GM12878 (cell line): ENCODE measurements around the gene PGGT1B. TPM values are rescaled to one million over a fixed set of nuclear protein-coding genes. Genes with fewer than 3 reads are reported as not detected.

Experiments
- ATAC-seq: fragments of 200-7000 bp; cut with Tn5 transposase; 3 replicates; pipeline ENCODE4 v1.9.1; 2020; ENCODE audit warnings: mild to moderate bottlenecking, moderate library complexity
- BruUV-seq: library from RNA; stranded (reverse); fragments of 400-500 nt; replicated peaks from 2 replicates; lab custom pipeline; 2021; lab: Mats Ljungman, UMichigan
- CTCF ChIA-PET: fragments of 300-600 bp; sonication (Branson Sonifier 250); formaldehyde crosslinking; extraction: SDS; loops from one replicate; lab custom pipeline; 2021; ENCODE audit warnings: inconsistent platforms; lab: Yijun Ruan, JAX
- POLR2A ChIA-PET: fragments of 350-600 bp; formaldehyde crosslinking; extraction: SDS; loops from one replicate; lab custom pipeline; 2021; ENCODE audit warnings: inconsistent platforms; lab: Charles Lee
- RAD21 ChIA-PET: fragments of 300-600 bp; sonication (Branson Sonifier 250); formaldehyde crosslinking; loops from one replicate; lab custom pipeline; 2023; ENCODE audit warnings: antibody characterized with exemption; ENCODE audit not compliant: unreplicated experiment; lab: Charles Lee
- SMC1A ChIA-PET: fragments of 300-600 bp; sonication (Branson Sonifier 250); formaldehyde crosslinking; loops from one replicate; lab custom pipeline; 2023; ENCODE audit not compliant: unreplicated experiment, uncharacterized antibody; lab: Charles Lee
- DNase-seq: peaks from one replicate; pipeline ENCODE4 v3.0.0-alpha.2; 2011; ENCODE audit warnings: low read depth, low spot score
- FAIRE-seq: peaks from 3 replicates; lab custom pipeline; 2011; peaks lifted over from hg19 to GRCh38; lab: Jason Lieb, UNC
- H2AFZ ChIP-seq: 2 replicates; pipeline ENCODE4 v1.6.0; 2011; ENCODE audit warnings: low read depth, low read length, control low read depth; ENCODE audit not compliant: control insufficient read depth
- H3K27ac ChIP-seq: 2 replicates; pipeline ENCODE4 v1.5.1; 2011; ENCODE audit warnings: control low read depth; ENCODE audit not compliant: control insufficient read depth, insufficient read depth
- H3K27me3 ChIP-seq, 2 experiments: replicated peaks in 1 of 2; 2 replicates each; pipeline versions ENCODE4 v1.6.0 to v1.6.1; 2011; ENCODE audit warnings: low read length in 1 of 2; ENCODE audit not compliant: control insufficient read depth in 2 of 2, insufficient read depth in 2 of 2
- H3K36me3 ChIP-seq, 2 experiments: 2 replicates each; pipeline ENCODE4 v1.5.1; 2011; ENCODE audit warnings: low read length in 1 of 2; ENCODE audit not compliant: control insufficient read depth in 2 of 2, insufficient read depth in 2 of 2
- H3K4me1 ChIP-seq: 2 replicates; pipeline ENCODE4 v1.6.1; 2011; ENCODE audit warnings: mild to moderate bottlenecking, low read length, moderate library complexity, mixed read lengths; ENCODE audit not compliant: control insufficient read depth, insufficient read depth
- H3K4me2 ChIP-seq: 2 replicates; pipeline ENCODE4 v1.6.0; 2011; ENCODE audit warnings: control low read depth; ENCODE audit not compliant: control insufficient read depth, insufficient read depth
- H3K4me3 ChIP-seq: fragments of 200-600 bp; sonication (generic); 2 replicates; pipeline ENCODE4 v1.5.1; 2016
- H3K79me2 ChIP-seq: 2 replicates; pipeline ENCODE4 v1.6.0; 2011; ENCODE audit warnings: low read length; ENCODE audit not compliant: control insufficient read depth, insufficient read depth
- H3K9ac ChIP-seq: 2 replicates; pipeline ENCODE4 v1.8.0; 2011; ENCODE audit warnings: low read length, control low read depth, mixed read lengths; ENCODE audit not compliant: control insufficient read depth, insufficient read depth
- H3K9me3 ChIP-seq: replicated peaks from 3 replicates; pipeline ENCODE4 v1.5.1; 2011; ENCODE audit warnings: mild to moderate bottlenecking, low read length; ENCODE audit not compliant: control insufficient read depth, insufficient read depth
- H4K20me1 ChIP-seq: 2 replicates; pipeline ENCODE4 v1.6.0; 2011; ENCODE audit not compliant: control insufficient read depth, insufficient read depth
- CBX5 ChIP-seq: sonication (generic); IDR thresholded peaks from 2 replicates; pipeline ENCODE4 v1.6.1; 2016; ENCODE audit warnings: low read depth, moderate library complexity, mild to moderate bottlenecking, inconsistent platforms
- HDAC2 ChIP-seq: fragments of 200-600 bp; sonication (generic); IDR thresholded peaks from 2 replicates; pipeline ENCODE4 v1.6.1; 2017
- NR2C2 ChIP-seq: IDR thresholded peaks from 2 replicates; pipeline ENCODE4 v1.6.1; 2011; ENCODE audit warnings: borderline replicate concordance, low read depth; ENCODE audit not compliant: control insufficient read depth, insufficient read length
- POLR2AphosphoS5 ChIP-seq: IDR thresholded peaks from 2 replicates; pipeline ENCODE4 v1.6.1; 2011; ENCODE audit warnings: mild to moderate bottlenecking, low read length, inconsistent platforms
- ZBED1 ChIP-seq: IDR thresholded peaks from 2 replicates; pipeline ENCODE4 v1.6.1; 2016; ENCODE audit warnings: borderline replicate concordance
- WGBS: methylation state at CpG from one replicate; pipeline ENCODE4 v1.1.6; 2016; ENCODE audit warnings: low lambda C conversion rate; ENCODE audit not compliant: insufficient replicate concordance, insufficient coverage; ENCODE audit errors: missing lambda C conversion rate; 5-methylcytosine and 5-hydroxymethylcytosine counted together
- in situ Hi-C: fragments of 300-500 bp; cut with MboI; formaldehyde crosslinking; loops from 9 replicates; pipeline ENCODE4 v1.14.3; 2018; ENCODE audit warnings: mixed read lengths
- intact Hi-C: fragments of 100-400 bp; cut with micrococcal nuclease; formaldehyde crosslinking; loops from one replicate; pipeline ENCODE4 v1.14.2; 2022; ENCODE audit not compliant: unreplicated experiment
- polyA plus RNA-seq, 11 experiments: library from polyadenylated mRNA; depleted of rRNA in 4 of 11; unstranded in 6 of 11; stranded (reverse) in 5 of 11; fragments of >200 nt; fragmentation: Nextera tagmentation in 4 of 11; fragmentation: Illumina TruSeq in 1 of 11; extraction: Ambion mirVana in 4 of 11; extraction: Trizol in 1 of 11; gene quantifications; 1 replicate in 1 of 11; 2 replicates in 10 of 11; pipeline versions ENCODE4 v1.2.1 to v1.2.3, GENCODE V29; 2011 to 2016; ENCODE audit warnings: inconsistent platforms in 2 of 11, missing spikeins in 2 of 11, low read depth in 1 of 11
- total RNA-seq, 4 experiments: library from RNA; depleted of rRNA in 3 of 4; stranded (reverse); fragments of >200 nt in 3 of 4; fragmentation: Illumina TruSeq in 1 of 4; extraction: Trizol in 1 of 4; gene quantifications; 2 replicates each; pipeline versions ENCODE4 v1.2.1 to v1.2.3, GENCODE V29; 2013 to 2021
- TF ChIP-seq, protein P1 (sequence below): fragments of 450-650 bp; IDR thresholded peaks from 2 replicates; pipeline ENCODE4 v1.6.1; 2018; ENCODE audit warnings: mild to moderate bottlenecking, low read depth, moderate library complexity; ENCODE audit not compliant: partially characterized antibody

PGGT1B gene
- total and polyA plus RNA-seq, 10 of the 15 experiments (the other 5 are each of a cell fraction or from before 2014, with no cell fraction given), result 5.0 to 38.4 (median 13.9) TPM

DNA sequence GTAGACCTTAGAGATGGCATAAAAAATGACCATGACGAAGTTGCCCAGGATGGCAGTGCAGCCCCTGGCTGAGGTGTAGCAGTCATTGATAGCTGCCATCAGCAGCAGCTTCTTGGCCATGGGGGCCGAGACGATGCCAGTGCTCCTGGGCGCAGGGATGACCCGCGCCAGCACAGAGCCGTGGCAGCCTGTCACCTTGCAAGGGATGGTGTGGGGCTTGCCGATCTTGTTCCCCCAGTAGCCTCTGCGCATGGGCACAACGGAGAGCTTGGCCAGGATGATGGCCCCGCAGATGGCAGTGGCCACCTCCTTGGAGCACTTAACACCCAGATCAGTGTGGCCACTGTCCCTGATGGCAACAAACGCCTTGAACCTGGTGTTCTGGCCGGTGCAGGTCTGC is 2.1 kb upstream of the PGGT1B start:
- SMC1A ChIA-PET, result interaction anchor here (0.9 to 1.2 kb wide), 2 partner anchors 22 to 44 kb away, joined by 3 read pairs; no protein-coding TSS in a partner anchor
- TF ChIP-seq ZBED1 (no peak), HDAC2 (no peak), POLR2AphosphoS5 (no peak), CBX5 (no peak), NR2C2 (no peak)
- TF ChIP-seq, protein P1, sequence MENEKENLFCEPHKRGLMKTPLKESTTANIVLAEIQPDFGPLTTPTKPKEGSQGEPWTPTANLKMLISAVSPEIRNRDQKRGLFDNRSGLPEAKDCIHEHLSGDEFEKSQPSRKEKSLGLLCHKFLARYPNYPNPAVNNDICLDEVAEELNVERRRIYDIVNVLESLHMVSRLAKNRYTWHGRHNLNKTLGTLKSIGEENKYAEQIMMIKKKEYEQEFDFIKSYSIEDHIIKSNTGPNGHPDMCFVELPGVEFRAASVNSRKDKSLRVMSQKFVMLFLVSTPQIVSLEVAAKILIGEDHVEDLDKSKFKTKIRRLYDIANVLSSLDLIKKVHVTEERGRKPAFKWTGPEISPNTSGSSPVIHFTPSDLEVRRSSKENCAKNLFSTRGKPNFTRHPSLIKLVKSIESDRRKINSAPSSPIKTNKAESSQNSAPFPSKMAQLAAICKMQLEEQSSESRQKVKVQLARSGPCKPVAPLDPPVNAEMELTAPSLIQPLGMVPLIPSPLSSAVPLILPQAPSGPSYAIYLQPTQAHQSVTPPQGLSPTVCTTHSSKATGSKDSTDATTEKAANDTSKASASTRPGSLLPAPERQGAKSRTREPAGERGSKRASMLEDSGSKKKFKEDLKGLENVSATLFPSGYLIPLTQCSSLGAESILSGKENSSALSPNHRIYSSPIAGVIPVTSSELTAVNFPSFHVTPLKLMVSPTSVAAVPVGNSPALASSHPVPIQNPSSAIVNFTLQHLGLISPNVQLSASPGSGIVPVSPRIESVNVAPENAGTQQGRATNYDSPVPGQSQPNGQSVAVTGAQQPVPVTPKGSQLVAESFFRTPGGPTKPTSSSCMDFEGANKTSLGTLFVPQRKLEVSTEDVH, result no peak

More for the DNA sequence above, 2.1 kb upstream of the PGGT1B start:
- DNase-seq, result no peak
- in situ Hi-C loops (no loop called here), intact Hi-C loops (no loop called here)
- no peak overlapping the region for H3K9ac ChIP-seq
- no peak for ATAC-seq
- POLR2A ChIA-PET, result no interaction called here
- no peak overlapping the region for H3K4me2 ChIP-seq
- H4K20me1 ChIP-seq, result no peaks in the 10 kb centered on the region
- H3K36me3 ChIP-seq, result no peaks in the 10 kb centered on the region
- no peak overlapping the region for H2AFZ ChIP-seq
- no peak overlapping the region for H3K27ac ChIP-seq
- WGBS, result 96% methylated on average over 13 of the region's 13 CpGs
- H3K4me3 ChIP-seq, result no peak overlapping the region
- no TSS peak for BruUV-seq
- no peaks in the 10 kb centered on the region; the same call in 1 of the 2 replicates for H3K4me1 ChIP-seq
- no peaks in the 10 kb centered on the region for H3K27me3 ChIP-seq
- no peaks in the 10 kb centered on the region for H3K9me3 ChIP-seq
- CTCF ChIA-PET, result interaction anchor here (1.1 kb wide), 1 partner anchor 10 kb away, joined by 4 read pairs; no protein-coding TSS in a partner anchor
- RAD21 ChIA-PET, result no interaction called here
- peaks cover 28% of the 10 kb centered on the region for H3K79me2 ChIP-seq
- no peak for FAIRE-seq
